Astrocyte of the spinal cord (primary cell): Measurements from ENCODE around the gene MAB21L3.
"Not testable (repeated sequence)": the region's sequence is repeated elsewhere in the genome, so short reads cannot be mapped to it uniquely, and the experiment has no call there.

Experiments
- DNase-seq: peaks from one replicate; pipeline ENCODE4 v3.0.0; 2011; ENCODE audit warnings: low read depth, low spot score
- H3K4me3 ChIP-seq: 2 replicates; pipeline ENCODE4 v1.5.1; 2011; ENCODE audit warnings: low read depth, mild to moderate bottlenecking, low read length, moderate library complexity
- in situ Hi-C: cut with HindIII; loops from 2 replicates; pipeline ENCODE4 v1.10.0; 2017; ENCODE audit warnings: low sequenced_read_pairs
- TF ChIP-seq, protein P1 (sequence below): IDR thresholded peaks from 2 replicates; pipeline ENCODE4 v1.5.1; 2012; ENCODE audit warnings: low read depth, mild to moderate bottlenecking, low read length, inconsistent platforms

Gene MAB21L3

DNA sequence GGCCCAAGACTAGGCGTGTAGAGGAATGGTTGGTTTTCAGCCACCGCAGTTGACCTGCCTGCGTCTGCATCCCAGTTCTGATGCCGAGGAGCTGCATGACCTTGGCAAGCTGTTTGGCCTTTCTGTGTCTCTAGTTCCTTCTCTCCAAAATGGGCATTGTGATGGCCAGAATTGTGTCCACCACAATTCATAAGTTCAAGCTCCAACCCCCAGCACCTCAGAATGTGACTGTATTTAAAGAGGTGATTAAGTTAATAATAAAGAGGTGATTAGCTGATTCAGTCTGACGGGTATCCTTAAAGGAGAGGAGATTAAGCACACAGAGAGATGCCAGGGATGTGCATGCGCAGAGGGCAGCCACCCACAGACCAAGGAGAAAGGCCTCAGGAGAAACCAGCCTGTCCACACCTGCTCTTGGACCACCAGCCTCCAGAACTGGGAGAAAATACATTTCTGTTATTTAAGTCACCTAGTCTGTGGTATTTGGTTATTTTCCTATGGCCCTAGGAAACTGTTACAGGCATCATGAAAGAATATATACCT, 28.5 kb downstream of the MAB21L3 start:
- in situ Hi-C loops, result no loop called here
- DNase-seq, result no peak
- TF ChIP-seq, protein P1, sequence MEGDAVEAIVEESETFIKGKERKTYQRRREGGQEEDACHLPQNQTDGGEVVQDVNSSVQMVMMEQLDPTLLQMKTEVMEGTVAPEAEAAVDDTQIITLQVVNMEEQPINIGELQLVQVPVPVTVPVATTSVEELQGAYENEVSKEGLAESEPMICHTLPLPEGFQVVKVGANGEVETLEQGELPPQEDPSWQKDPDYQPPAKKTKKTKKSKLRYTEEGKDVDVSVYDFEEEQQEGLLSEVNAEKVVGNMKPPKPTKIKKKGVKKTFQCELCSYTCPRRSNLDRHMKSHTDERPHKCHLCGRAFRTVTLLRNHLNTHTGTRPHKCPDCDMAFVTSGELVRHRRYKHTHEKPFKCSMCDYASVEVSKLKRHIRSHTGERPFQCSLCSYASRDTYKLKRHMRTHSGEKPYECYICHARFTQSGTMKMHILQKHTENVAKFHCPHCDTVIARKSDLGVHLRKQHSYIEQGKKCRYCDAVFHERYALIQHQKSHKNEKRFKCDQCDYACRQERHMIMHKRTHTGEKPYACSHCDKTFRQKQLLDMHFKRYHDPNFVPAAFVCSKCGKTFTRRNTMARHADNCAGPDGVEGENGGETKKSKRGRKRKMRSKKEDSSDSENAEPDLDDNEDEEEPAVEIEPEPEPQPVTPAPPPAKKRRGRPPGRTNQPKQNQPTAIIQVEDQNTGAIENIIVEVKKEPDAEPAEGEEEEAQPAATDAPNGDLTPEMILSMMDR, result no peak

DNA sequence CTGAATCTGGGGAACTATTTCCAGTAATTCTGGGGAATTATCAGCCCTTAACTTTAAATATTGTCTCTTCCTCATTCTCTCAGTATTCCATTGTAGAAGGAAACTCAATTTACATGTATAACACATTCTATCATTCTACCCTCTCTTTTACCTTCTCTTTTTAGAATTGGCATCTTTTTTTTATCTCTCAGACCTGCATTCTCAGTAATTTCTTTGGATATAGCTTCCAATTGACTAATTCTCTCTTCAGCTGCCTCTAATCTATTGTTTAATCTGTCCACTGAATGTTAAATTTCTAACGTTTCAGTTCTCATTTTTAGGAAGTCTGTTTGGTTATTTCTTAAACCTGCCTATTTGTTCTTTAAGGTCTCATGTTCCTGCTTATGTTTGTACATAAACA, 33.0 kb downstream of the MAB21L3 start:
- H3K4me3 ChIP-seq, result no peak overlapping the region
- TF ChIP-seq, protein P1, result no peak
- in situ Hi-C loops, result no loop called here
- DNase-seq, result no peak

More for the DNA sequence above, 28.5 kb downstream of the MAB21L3 start:
- H3K4me3 ChIP-seq, result no peak overlapping the region

DNA sequence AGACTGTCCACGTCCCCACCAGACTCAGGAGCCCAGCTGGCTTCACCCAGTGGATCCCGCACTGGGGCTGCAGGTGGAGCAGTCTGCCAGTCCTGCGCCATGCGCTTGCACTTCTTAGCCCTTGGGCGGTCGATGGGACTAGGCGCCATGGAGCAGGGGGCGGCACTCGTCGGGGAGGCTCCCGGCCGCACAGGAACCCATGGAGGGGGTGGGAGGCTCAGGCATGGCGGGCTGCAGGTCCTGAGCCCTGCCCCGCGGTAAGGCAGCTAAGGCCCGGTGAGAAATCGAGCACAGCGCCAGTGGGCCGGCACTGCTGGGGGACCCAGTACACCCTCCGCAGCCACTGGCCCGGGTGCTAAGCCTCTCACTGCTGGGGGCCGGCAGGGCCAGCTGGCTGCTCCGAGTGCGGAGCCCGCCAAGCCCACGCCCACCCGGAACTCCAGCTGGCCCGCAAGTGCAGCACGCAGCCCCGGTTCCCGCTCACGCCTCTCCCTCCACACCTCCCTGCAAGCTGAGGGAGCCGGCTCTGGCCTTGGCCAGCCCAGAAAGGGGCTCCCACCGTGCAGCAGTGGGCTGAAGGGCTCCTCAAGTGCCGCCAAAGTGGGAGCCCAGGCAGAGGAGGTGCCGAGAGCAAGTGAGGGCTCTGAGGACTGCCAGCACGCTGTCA, 35.4 kb downstream of the MAB21L3 start:
- in situ Hi-C loops, result not testable (repeated sequence)

DNA sequence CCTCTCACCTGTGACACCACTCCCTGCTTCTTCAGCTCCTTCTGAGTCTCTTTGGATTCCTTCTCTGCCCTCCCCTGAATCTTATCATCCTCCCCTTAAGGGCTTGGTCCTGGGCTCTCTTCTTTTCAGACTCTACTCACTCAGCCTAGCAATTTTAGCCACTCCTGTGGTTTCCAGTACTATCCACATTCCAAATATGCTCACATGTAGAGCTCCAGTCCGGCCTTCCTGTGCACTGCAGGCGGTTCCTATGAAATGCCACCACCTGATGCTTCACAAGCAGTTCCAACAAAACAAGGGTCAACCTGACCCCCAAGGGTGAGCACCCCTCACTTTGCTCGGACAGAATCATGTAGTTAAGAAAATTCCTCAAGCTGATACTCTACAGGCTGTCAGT, 35.9 kb downstream of the MAB21L3 start:
- TF ChIP-seq, protein P1, result no peak
- no peak for DNase-seq
- H3K4me3 ChIP-seq, result no peak overlapping the region
- in situ Hi-C loops, result no loop called here

More for the DNA sequence above, 35.4 kb downstream of the MAB21L3 start:
- not testable (repeated sequence) for H3K4me3 ChIP-seq, DNase-seq

DNA sequence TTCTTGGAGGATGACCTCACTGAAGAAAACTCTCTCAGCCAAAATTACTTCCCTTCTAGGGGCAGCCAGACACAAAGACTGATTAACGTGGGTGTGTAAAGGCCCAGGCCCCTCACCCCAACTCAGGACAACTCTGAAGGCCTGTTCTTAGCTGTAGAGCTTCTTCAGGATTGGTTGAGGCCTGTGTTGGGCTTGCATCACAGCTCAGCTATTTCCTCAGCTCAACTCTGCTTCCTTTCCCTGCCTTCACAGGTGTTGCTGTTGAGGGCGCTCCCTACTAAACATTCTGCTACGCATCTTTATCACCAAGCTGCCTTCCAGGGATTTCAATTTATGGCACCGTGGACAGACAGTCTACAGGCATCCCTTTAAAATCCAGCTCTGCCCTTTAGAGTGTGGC, 36.8 kb downstream of the MAB21L3 start:
- in situ Hi-C loops, result no loop called here
- no peak for DNase-seq
- TF ChIP-seq, protein P1, result no peak
- H3K4me3 ChIP-seq, result no peak overlapping the region

DNA sequence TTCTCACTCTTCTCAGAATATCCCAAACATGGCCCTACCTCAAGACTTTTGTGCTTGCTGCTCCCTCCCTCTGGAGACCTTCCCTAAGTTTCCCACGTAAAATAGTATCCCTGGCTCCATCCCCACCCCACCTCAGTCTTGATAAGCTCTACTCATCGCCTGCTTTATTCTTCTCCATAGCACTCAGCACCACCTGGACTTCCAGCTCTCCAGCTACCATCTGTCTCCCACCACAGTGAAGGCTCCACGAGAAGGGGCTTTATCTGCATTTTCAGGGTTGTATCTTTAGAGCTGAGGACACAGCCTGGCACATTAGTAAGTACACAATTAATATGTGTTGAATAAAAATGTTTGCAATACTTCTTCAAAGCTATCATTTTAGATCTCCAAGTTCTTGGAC, 37.8 kb downstream of the MAB21L3 start:
- no peak overlapping the region for H3K4me3 ChIP-seq
- in situ Hi-C loops, result no loop called here
- DNase-seq, result no peak
- TF ChIP-seq, protein P1, result no peak

DNA sequence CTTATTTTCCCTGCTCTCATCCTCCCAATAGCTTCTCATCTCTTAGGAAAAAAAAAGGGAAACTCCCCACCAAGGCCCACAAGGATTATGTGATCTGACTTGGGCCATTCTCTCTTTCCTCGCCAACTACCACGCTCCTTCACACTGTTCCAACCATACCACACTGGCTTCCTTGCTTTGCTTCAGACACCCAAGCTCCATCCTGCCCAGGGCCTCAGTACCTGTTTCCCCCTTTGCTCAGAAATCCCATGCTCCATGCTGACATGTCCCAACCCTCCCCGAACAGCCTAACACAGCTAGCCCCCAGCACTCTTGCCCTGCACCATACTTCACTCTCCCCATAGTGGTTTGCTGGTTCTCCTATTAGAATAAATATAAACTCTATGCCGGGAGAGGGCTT, 39.2 kb downstream of the MAB21L3 start:
- TF ChIP-seq, protein P1, result no peak
- no peak for DNase-seq
- H3K4me3 ChIP-seq, result no peak overlapping the region
- in situ Hi-C loops, result no loop called here
